ENCODE measurements around the gene SLC35A5. TPM values are rescaled to one million over a fixed set of nuclear protein-coding genes. Genes with fewer than 3 reads are reported as not detected.

The SLC35A5 gene
- total RNA-seq, 1 experiment from 2014 or later, result 37.8 TPM

DNA sequence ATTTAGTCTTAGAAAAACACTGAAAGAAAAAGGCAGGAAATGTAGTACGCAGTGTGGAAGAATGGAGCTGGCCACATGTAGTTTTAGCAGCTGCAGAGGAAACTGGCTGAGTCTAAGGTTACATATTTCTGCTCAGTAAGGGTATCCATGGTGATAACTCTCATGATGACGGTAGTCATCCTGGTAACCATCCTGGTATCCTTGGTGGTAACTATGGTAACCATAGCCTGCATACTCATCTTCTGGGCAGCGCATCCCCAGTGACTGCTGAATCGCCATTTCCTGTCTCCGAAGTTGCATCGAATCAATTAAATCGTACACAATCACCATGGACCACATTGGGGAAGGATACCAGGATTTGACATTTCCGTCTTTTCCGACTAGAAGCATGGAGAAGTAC lies 43.4 kb downstream of the SLC35A5 start:
- no peaks in the 10 kb centered on the region for H3K9me3 ChIP-seq (ENCODE audit: control insufficient read depth, insufficient read depth, low read depth, low read length)
- no peak for DNase-seq (ENCODE audit: low read depth, low spot score)
- no peak for ATAC-seq
- H3K4me1 ChIP-seq (ENCODE audit: control insufficient read depth, insufficient read depth, low read length), result no peaks in the 10 kb centered on the region
- TF ChIP-seq TCF7L2 (IDR thresholded peaks at IDR 0.05; ENCODE audit: low read depth, low read length), result no peak
- no peak for TF ChIP-seq REST (IDR thresholded peaks at IDR 0.05; ENCODE audit: insufficient read depth in 1 of 2, low read depth in 2 of 2, low read length in 1 of 2)
- TF ChIP-seq, protein P1, sequence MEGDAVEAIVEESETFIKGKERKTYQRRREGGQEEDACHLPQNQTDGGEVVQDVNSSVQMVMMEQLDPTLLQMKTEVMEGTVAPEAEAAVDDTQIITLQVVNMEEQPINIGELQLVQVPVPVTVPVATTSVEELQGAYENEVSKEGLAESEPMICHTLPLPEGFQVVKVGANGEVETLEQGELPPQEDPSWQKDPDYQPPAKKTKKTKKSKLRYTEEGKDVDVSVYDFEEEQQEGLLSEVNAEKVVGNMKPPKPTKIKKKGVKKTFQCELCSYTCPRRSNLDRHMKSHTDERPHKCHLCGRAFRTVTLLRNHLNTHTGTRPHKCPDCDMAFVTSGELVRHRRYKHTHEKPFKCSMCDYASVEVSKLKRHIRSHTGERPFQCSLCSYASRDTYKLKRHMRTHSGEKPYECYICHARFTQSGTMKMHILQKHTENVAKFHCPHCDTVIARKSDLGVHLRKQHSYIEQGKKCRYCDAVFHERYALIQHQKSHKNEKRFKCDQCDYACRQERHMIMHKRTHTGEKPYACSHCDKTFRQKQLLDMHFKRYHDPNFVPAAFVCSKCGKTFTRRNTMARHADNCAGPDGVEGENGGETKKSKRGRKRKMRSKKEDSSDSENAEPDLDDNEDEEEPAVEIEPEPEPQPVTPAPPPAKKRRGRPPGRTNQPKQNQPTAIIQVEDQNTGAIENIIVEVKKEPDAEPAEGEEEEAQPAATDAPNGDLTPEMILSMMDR (IDR thresholded peaks at IDR 0.05), result no peak
- no peak for TF ChIP-seq POLR2AphosphoS5 (IDR thresholded peaks at IDR 0.05; ENCODE audit: low read depth, low read length)
- no peak for TF ChIP-seq SIN3A (IDR thresholded peaks at IDR 0.05; ENCODE audit: borderline replicate concordance, insufficient read depth, low read depth, low read length)
- CTCF ChIA-PET, result no interaction called here
- peaks cover 3% of the 10 kb centered on the region; the same call in 1 of the 2 replicates for H3K27me3 ChIP-seq (ENCODE audit: control insufficient read depth, insufficient read depth, low read length)
- intact Hi-C loops (cut with micrococcal nuclease; ENCODE audit: unreplicated experiment), result no loop called here
- POLR2A ChIA-PET, result interaction anchor here (0.6 kb wide), 1 partner anchor 129 kb away, joined by 3 read pairs; no protein-coding TSS in a partner anchor
- H3K27ac ChIP-seq (ENCODE audit: low read length), result no peak overlapping the region
- no TSS peak for BruUV-seq (replicated peaks)
- in situ Hi-C loops (cut with HindIII; ENCODE audit: low pct_unique_long_range_greater_than_20kb, low sequenced_read_pairs), result no loop called here
- H3K36me3 ChIP-seq (ENCODE audit: control insufficient read depth, insufficient read depth, low read length), result no peaks in the 10 kb centered on the region
- no peak overlapping the region for H3K4me3 ChIP-seq (ENCODE audit: low read depth in 2 of 2, low read length in 2 of 2)

GRCh38 chr3:112606098-112606497 lies 44.3 kb downstream of the SLC35A5 start:
- POLR2A ChIA-PET, result interaction anchor here (0.6 kb wide), 1 partner anchor 128 kb away, joined by 3 read pairs; no protein-coding TSS in a partner anchor
- Histone ChIP-seq H3K9me3 (ENCODE audit: control insufficient read depth, insufficient read depth, low read depth, low read length) (no peaks in the 10 kb centered on the region), H3K27ac (ENCODE audit: low read length) (no peak overlapping the region), H3K4me3 (ENCODE audit: low read depth in 2 of 2, low read length in 2 of 2) (no peak overlapping the region), H3K27me3 (ENCODE audit: control insufficient read depth, insufficient read depth, low read length) (peaks cover 5% of the 10 kb centered on the region; the same call in 1 of the 2 replicates), H3K4me1 (ENCODE audit: control insufficient read depth, insufficient read depth, low read length) (no peaks in the 10 kb centered on the region), H3K36me3 (ENCODE audit: control insufficient read depth, insufficient read depth, low read length) (no peaks in the 10 kb centered on the region)
- TF ChIP-seq POLR2AphosphoS5 (IDR thresholded peaks at IDR 0.05; ENCODE audit: low read depth, low read length) (no peak), TCF7L2 (IDR thresholded peaks at IDR 0.05; ENCODE audit: low read depth, low read length) (no peak)
- no TSS peak for BruUV-seq (replicated peaks)
- CTCF ChIA-PET, result interaction anchor here (0.9 kb wide), 1 partner anchor 24 kb away, joined by 3 read pairs; no protein-coding TSS in a partner anchor
- no peak for DNase-seq (ENCODE audit: low read depth, low spot score)
- ATAC-seq, result no peak
- intact Hi-C loops (cut with micrococcal nuclease; ENCODE audit: unreplicated experiment) (no loop called here), in situ Hi-C loops (cut with HindIII; ENCODE audit: low pct_unique_long_range_greater_than_20kb, low sequenced_read_pairs) (no loop called here)

GRCh38 chr3:112607863-112608262 lies 46.0 kb downstream of the SLC35A5 start:
- TF ChIP-seq SIN3A (IDR thresholded peaks at IDR 0.05; ENCODE audit: borderline replicate concordance, insufficient read depth, low read depth, low read length) (no peak), TCF7L2 (IDR thresholded peaks at IDR 0.05; ENCODE audit: low read depth, low read length) (no peak), REST (IDR thresholded peaks at IDR 0.05; ENCODE audit: insufficient read depth in 1 of 2, low read depth in 2 of 2, low read length in 1 of 2) (no peak), POLR2AphosphoS5 (IDR thresholded peaks at IDR 0.05; ENCODE audit: low read depth, low read length) (no peak)
- TF ChIP-seq, protein P1 (IDR thresholded peaks at IDR 0.05), result no peak
- CTCF ChIA-PET, result no interaction called here
- ATAC-seq, result no peak
- H3K27me3 ChIP-seq (ENCODE audit: control insufficient read depth, insufficient read depth, low read length), result peaks cover 8% of the 10 kb centered on the region; the same call in 1 of the 2 replicates
- H3K4me1 ChIP-seq (ENCODE audit: control insufficient read depth, insufficient read depth, low read length), result no peaks in the 10 kb centered on the region
- no peaks in the 10 kb centered on the region for H3K9me3 ChIP-seq (ENCODE audit: control insufficient read depth, insufficient read depth, low read depth, low read length)
- H3K4me3 ChIP-seq (ENCODE audit: low read depth in 2 of 2, low read length in 2 of 2), result no peak overlapping the region
- H3K27ac ChIP-seq (ENCODE audit: low read length), result no peak overlapping the region
- intact Hi-C loops (cut with micrococcal nuclease; ENCODE audit: unreplicated experiment) (no loop called here), in situ Hi-C loops (cut with HindIII; ENCODE audit: low pct_unique_long_range_greater_than_20kb, low sequenced_read_pairs) (no loop called here)
- POLR2A ChIA-PET, result no interaction called here
- no peak for DNase-seq (ENCODE audit: low read depth, low spot score)
- BruUV-seq (replicated peaks), result no TSS peak
- no peaks in the 10 kb centered on the region for H3K36me3 ChIP-seq (ENCODE audit: control insufficient read depth, insufficient read depth, low read length)
